Measurements from ENCODE around the gene CTLA4.

DNA sequence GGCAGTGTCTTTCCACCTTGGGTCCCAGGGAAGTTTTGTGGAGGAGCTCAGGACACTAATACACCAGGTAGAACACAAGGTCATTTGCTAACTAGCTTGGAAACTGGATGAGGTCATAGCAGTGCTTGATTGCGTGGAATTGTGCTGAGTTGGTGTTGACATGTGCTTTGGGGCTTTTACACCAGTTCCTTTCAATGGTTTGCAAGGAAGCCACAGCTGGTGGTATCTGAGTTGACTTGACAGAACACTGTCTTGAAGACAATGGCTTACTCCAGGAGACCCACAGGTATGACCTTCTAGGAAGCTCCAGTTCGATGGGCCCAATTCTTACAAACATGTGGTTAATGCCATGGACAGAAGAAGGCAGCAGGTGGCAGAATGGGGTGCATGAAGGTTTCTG, 5.9 kb downstream of the CTLA4 start:
- TF ChIP-seq MAX (IDR thresholded peaks at IDR 0.05; ENCODE audit: low read depth, low read length) (no peak), MYC (IDR thresholded peaks at IDR 0.05; ENCODE audit: low read depth, low read length) (no peak)
- TF ChIP-seq, protein P1, sequence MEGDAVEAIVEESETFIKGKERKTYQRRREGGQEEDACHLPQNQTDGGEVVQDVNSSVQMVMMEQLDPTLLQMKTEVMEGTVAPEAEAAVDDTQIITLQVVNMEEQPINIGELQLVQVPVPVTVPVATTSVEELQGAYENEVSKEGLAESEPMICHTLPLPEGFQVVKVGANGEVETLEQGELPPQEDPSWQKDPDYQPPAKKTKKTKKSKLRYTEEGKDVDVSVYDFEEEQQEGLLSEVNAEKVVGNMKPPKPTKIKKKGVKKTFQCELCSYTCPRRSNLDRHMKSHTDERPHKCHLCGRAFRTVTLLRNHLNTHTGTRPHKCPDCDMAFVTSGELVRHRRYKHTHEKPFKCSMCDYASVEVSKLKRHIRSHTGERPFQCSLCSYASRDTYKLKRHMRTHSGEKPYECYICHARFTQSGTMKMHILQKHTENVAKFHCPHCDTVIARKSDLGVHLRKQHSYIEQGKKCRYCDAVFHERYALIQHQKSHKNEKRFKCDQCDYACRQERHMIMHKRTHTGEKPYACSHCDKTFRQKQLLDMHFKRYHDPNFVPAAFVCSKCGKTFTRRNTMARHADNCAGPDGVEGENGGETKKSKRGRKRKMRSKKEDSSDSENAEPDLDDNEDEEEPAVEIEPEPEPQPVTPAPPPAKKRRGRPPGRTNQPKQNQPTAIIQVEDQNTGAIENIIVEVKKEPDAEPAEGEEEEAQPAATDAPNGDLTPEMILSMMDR (IDR thresholded peaks at IDR 0.05; ENCODE audit: low read depth, low read length): no peak
